HUES64 (cell line): Measurements from ENCODE around the gene TSACC. TPM values are rescaled to one million over a fixed set of nuclear protein-coding genes. Genes with fewer than 3 reads are reported as not detected.

Experiments
- H3K27ac ChIP-seq: 2 replicates; pipeline ENCODE4 v1.7.0; 2013; ENCODE audit warnings: low read depth, low read length, inconsistent platforms
- H3K27me3 ChIP-seq: 2 replicates; pipeline ENCODE4 v1.6.1; 2013; ENCODE audit warnings: mild to moderate bottlenecking, low read length; ENCODE audit not compliant: insufficient read depth
- H3K36me3 ChIP-seq: 2 replicates; pipeline ENCODE4 v1.6.1; 2013; ENCODE audit warnings: mild to moderate bottlenecking, low read length; ENCODE audit not compliant: insufficient read depth
- H3K4me1 ChIP-seq: 2 replicates; pipeline ENCODE4 v1.6.1; 2013; ENCODE audit warnings: mild to moderate bottlenecking, low read length, moderate library complexity; ENCODE audit not compliant: insufficient read depth
- H3K4me3 ChIP-seq: 2 replicates; pipeline ENCODE4 v1.5.1; 2013; ENCODE audit warnings: mild to moderate bottlenecking, low read length, moderate library complexity
- H3K9ac ChIP-seq: 2 replicates; pipeline ENCODE4 v1.6.1; 2013; ENCODE audit warnings: mild to moderate bottlenecking, low read depth, low read length
- H3K9me3 ChIP-seq: 2 replicates; pipeline ENCODE4 v1.6.1; 2013; ENCODE audit warnings: low read depth, low read length; ENCODE audit not compliant: insufficient read depth
- WGBS: fragments of 150-250, 120-280 bp; methylation state at CpG from one replicate; pipeline ENCODE4 v1.1.7; 2013; ENCODE audit warnings: missing lambda C conversion rate; 5-methylcytosine and 5-hydroxymethylcytosine counted together
- polyA plus RNA-seq, 2 experiments: library from polyadenylated mRNA; stranded (reverse); fragments of 50-300 nt; gene quantifications; one replicate each; pipeline ENCODE4 v1.2.3, GENCODE V29; 2013

The TSACC gene
- polyA plus RNA-seq (2013, experiment 1 of 2): 2.0 TPM
- polyA plus RNA-seq (2013, experiment 2 of 2): 2.3 TPM

- 0 out of 2 replicates have a peak, but pooled peaks cover 1% of the 10 kb centered on the region for H3K4me1 ChIP-seq
- no peaks in the 10 kb centered on the region for H3K9me3 ChIP-seq
- H3K9ac ChIP-seq: peak within 1 kb of the TSS; percentile 78
- H3K4me3 ChIP-seq: peak within 1 kb of the TSS; percentile 81
- no peaks in the 10 kb centered on the region for H3K27me3 ChIP-seq
- H3K27ac ChIP-seq: peak within 1 kb of the TSS; percentile 79
- peaks cover 29% of the 10 kb centered on the region for H3K36me3 ChIP-seq
- under 1% methylated on average over 47 of the region's 47 CpGs for WGBS
Measured at GRCh38 chr1:156338180-156338976, at the start of gene TSACC, which contains the start of gene CCT3. Gene TSACC (plus strand): TSS chr1:156338526. CDS start chr1:156339758, 1,232 bp downstream. Gene CCT3 (minus strand): TSS chr1:156338292. CDS start chr1:156338184, 108 bp downstream.

DNA sequence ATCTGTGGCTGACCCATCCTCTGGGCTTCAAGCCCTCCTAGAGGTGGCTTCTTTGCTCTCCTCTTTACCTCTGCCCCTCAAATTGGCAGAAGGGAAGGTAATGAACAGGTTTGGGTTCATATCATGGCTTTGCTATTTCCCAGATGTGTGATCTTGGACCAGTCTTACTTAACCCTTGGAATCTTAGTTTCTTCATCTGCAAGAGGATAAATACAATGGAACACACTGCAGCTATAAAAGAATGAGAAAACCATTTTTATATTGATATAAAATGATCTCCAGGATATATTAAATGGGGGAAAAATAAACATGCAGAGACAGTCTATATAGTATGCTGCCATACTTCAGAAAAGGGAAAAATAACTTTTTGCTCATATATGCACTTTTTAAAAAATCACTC lies 48.5 kb upstream of the TSACC start:
- H3K9me3 ChIP-seq: no peaks in the 10 kb centered on the region
- H3K4me1 ChIP-seq: 0 out of 2 replicates have a peak, but pooled peaks cover 2% of the 10 kb centered on the region
- no peaks in the 10 kb centered on the region for H3K27me3 ChIP-seq
- H3K9ac ChIP-seq: no peak overlapping the region
- H3K4me3 ChIP-seq: no peak overlapping the region
- no peak overlapping the region for H3K27ac ChIP-seq
- H3K36me3 ChIP-seq: peaks cover 20% of the 10 kb centered on the region

GRCh38 chr1:156291226-156292061 lies 46.9 kb upstream of the TSACC start:
- H3K9ac ChIP-seq: peak overlapping the region; percentile 49
- WGBS: 17% methylated on average over 37 of the region's 37 CpGs

DNA sequence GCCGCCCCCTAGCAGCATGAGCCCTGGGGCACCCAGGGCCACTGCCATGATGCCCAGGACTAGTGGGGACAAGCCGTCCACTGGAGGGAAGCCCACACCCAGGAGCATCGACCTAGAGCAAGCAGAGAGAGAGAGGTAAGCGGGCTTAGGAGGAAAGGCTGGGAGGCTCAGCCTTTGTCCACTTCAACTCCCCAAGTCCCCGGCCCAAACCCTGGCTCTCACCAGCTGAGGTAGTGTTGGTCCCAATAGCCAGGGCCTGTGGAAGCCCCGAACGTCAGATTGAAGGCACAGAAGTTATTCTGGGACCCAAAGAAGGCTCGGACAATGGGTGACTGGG lies 45.3 kb upstream of the TSACC start:
- Histone ChIP-seq H3K9me3 (no peaks in the 10 kb centered on the region), H3K27me3 (no peaks in the 10 kb centered on the region), H3K4me3 (no peak overlapping the region), H3K9ac (no peak overlapping the region), H3K27ac (no peak overlapping the region), H3K4me1 (peaks cover 8% of the 10 kb centered on the region; the same call in 1 of the 2 replicates), H3K36me3 (peaks cover 20% of the 10 kb centered on the region)
- 92% methylated on average over 8 of the region's 8 CpGs for WGBS

More at GRCh38 chr1:156291226-156292061, 46.9 kb upstream of the TSACC start:
- H3K4me3 ChIP-seq: peak overlapping the region; percentile 62
- H3K4me1 ChIP-seq: peaks cover 8% of the 10 kb centered on the region; the same call in 1 of the 2 replicates
- H3K27me3 ChIP-seq: no peaks in the 10 kb centered on the region
- H3K27ac ChIP-seq: no peak overlapping the region
- H3K36me3 ChIP-seq: peaks cover 20% of the 10 kb centered on the region
- no peaks in the 10 kb centered on the region for H3K9me3 ChIP-seq

DNA sequence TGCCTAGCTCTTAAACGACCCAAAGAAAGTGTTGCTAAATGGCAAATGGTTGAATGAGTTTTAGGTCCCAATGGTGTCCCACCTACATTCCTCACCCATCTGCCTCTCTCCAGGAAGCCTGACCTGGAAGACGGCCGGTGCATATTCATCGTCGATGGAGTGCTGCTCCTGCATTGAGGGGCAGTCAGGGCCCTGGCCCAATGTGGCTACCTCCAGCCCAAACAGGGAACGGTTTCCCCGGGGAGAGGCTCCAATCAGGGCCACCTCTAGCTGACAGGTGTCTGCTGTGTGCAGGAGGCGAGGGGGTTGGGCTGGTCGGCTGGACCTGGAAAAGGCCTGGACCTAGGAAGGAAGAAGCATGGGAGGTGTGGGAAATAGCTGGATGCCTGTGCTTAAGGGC lies 44.4 kb upstream of the TSACC start:
- Histone ChIP-seq H3K4me1 (peaks cover 8% of the 10 kb centered on the region; the same call in 1 of the 2 replicates), H3K9ac (no peak overlapping the region), H3K9me3 (no peaks in the 10 kb centered on the region), H3K27ac (no peak overlapping the region), H3K4me3 (no peak overlapping the region), H3K36me3 (peaks cover 18% of the 10 kb centered on the region), H3K27me3 (no peaks in the 10 kb centered on the region)
- WGBS: 92% methylated on average over 9 of the region's 9 CpGs

GRCh38 chr1:156295391-156295947 lies 42.9 kb upstream of the TSACC start, which contains the start of gene GLMP:
Gene GLMP (minus strand): TSS chr1:156295679. CDS start chr1:156295645, 34 bp downstream.
- no peaks in the 10 kb centered on the region for H3K9me3 ChIP-seq
- H3K27ac ChIP-seq: no peak within 1 kb of the TSS

DNA sequence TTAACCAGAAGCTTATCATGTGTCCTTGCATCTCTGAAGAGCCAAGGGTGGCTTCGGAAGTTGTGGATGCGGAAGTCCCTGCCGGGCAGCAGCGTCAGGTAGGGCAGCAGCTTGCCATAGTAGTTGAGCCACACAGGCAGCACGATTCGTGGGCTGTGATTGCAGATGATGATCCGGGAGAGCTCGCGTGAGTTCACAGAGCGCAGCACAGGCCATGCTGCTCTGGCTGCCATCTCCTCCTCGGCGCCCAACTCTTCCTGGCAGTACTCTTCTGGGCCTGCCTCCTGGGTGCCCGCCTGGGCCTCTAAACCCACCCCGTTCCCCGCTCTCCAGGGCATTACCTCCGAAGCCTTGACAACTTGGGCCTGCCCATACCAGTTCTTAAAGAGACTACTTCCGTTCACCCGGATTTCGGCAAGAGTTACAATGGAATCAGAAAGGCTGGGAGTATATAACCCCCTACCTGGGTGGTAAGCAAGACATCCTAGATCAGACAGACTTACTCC lies 39.4 kb upstream of the TSACC start, which contains the start of gene VHLL:
Gene VHLL, minus strand, starts transcription at position 456 of the 506 bp plus-strand sequence. Its CDS starts 118 bp downstream, at position 338.
- H3K4me3 ChIP-seq: no peak within 1 kb of the TSS
- H3K27ac ChIP-seq: no peak within 1 kb of the TSS
- no peaks in the 10 kb centered on the region for H3K9me3 ChIP-seq
- WGBS: 93% methylated on average over 19 of the region's 19 CpGs
- H3K27me3 ChIP-seq: no peaks in the 10 kb centered on the region
- no peak within 1 kb of the TSS for H3K9ac ChIP-seq
- peaks cover 8% of the 10 kb centered on the region; the same call in 1 of the 2 replicates for H3K4me1 ChIP-seq
- H3K36me3 ChIP-seq: peaks cover 11% of the 10 kb centered on the region

More at GRCh38 chr1:156295391-156295947, 42.9 kb upstream of the TSACC start, which contains the start of gene GLMP:
- peak within 1 kb of the TSS; percentile 79 for H3K9ac ChIP-seq
- H3K27me3 ChIP-seq: no peaks in the 10 kb centered on the region
- peaks cover 15% of the 10 kb centered on the region for H3K36me3 ChIP-seq
- WGBS: 5% methylated on average over 17 of the region's 17 CpGs
- peaks cover 8% of the 10 kb centered on the region; the same call in 1 of the 2 replicates for H3K4me1 ChIP-seq
- peak within 1 kb of the TSS; percentile 97 for H3K4me3 ChIP-seq

DNA sequence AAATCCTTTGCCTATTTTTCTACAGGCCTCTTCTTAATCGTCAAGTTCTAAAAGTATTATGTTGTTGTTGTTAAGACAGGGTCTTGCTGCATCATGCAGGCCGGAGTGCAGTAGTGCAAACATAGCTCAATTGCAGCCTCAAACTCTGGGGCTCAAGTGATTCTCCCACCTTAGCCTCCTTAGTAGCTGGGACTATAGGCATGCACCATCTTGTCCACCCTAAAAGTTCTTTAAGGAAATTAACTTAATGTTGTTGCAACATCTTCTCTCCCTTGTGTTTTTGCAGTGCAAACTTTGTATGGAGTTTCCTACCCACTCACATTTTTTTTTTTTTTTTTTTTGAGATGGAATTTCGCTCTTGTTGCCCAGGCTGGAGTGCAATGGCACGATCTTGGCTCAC lies 35.1 kb upstream of the TSACC start:
- H3K27ac ChIP-seq: no peak overlapping the region
- 96% methylated on average over 4 of the region's 4 CpGs for WGBS
- H3K36me3 ChIP-seq: peaks cover 40% of the 10 kb centered on the region
- no peaks in the 10 kb centered on the region for H3K9me3 ChIP-seq
- no peaks in the 10 kb centered on the region for H3K27me3 ChIP-seq
- H3K4me3 ChIP-seq: no peak overlapping the region
- H3K9ac ChIP-seq: no peak overlapping the region
- H3K4me1 ChIP-seq: no peaks in the 10 kb centered on the region

- Histone ChIP-seq H3K9me3 (no peaks in the 10 kb centered on the region), H3K27me3 (no peaks in the 10 kb centered on the region), H3K9ac (no peak overlapping the region), H3K4me3 (no peak overlapping the region), H3K36me3 (peaks cover 60% of the 10 kb centered on the region), H3K27ac (no peak overlapping the region), H3K4me1 (no peaks in the 10 kb centered on the region)
- WGBS: 88% methylated on average over 2 of the region's 2 CpGs
Measured at GRCh38 chr1:156305215-156305614, 33.1 kb upstream of the TSACC start.

DNA sequence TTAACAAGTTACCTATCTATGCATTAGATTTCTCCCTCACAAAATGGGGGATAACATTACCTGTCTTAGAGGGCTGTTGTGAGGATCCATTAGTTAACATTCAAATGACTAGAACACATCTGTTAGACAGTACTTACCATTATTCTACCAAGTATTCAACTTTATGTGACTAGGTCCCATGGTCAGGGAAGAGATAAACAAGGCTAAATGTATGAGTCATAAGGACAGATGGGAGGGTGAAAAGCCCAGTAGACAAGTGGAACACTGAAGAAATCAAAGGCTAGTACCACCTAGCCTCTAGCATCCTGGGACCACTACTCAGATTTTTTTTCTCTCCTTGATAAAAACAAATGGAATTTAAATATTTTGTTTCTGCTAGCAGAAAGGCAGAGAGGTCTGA lies 30.2 kb upstream of the TSACC start:
- no peak overlapping the region for H3K4me3 ChIP-seq
- no peaks in the 10 kb centered on the region for H3K27me3 ChIP-seq
- no peaks in the 10 kb centered on the region for H3K4me1 ChIP-seq
- peaks cover 84% of the 10 kb centered on the region for H3K36me3 ChIP-seq
- no peaks in the 10 kb centered on the region for H3K9me3 ChIP-seq
- H3K9ac ChIP-seq: no peak overlapping the region
- no peak overlapping the region for H3K27ac ChIP-seq
